NCI-H774 (cell line): Measurements from ENCODE around the gene MRPL10.

Experiments
- DNase-seq: peaks from one replicate; lab custom pipeline; 2025; lab: John Stamatoyannopoulos, UW

The MRPL10 gene

GRCh38 chr17:47812146-47812920, 19.0 kb downstream of the MRPL10 start:
- no peak for DNase-seq

DNA sequence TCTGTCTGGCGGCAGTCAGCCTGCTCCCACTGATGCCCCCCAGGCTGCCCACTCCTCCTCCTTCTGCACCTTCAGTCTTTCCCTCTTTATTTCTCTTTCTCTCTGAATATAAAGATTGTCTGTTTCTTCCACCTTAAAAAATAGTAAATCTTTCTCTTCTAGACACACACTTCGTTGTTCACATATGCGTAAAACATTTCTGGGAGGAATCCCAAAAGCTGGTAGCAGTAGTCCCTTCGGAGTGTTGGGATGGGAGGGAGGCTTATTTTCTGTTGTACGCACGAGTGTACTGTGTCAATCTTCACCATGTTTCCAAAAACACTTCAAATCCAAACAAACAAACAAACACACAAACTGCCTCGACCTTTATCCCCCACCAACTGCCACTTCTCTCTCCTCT, 19.6 kb downstream of the MRPL10 start:
- no peak for DNase-seq

DNA sequence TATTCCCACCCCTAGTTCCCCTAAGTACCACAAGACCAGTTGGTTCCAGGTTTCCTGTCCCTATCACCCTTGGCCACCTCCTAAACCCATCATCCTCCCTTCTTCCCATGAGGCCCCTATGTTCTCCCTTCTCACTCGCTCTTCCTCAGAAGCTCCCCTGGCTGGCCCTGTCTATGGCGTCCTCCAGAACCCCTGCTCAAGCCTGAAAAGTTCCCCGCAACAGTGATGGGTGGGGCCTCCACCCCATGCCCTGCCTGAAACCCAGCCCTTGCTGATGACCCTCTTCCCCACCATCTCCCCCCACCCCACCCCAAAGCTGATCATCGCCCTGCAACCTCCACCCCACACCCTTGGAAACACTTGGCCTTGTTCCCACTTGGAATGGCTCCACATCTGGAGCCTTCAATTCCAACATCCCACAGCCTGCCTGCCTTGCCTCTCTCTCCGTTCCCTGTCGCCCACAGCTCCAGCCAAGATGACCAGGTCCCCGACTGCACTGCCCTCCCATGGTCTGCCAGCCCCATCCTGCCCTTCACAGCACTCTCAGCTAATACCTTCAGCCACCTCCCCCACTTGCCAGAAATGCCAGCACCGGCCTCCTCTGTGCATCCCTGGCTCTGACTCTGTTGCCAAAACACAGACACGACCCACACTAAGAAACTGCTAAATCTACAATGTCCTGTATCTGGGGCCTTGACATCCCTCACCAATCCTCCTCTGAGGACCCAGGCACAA, 20.3 kb downstream of the MRPL10 start:
- DNase-seq, result no peak

DNA sequence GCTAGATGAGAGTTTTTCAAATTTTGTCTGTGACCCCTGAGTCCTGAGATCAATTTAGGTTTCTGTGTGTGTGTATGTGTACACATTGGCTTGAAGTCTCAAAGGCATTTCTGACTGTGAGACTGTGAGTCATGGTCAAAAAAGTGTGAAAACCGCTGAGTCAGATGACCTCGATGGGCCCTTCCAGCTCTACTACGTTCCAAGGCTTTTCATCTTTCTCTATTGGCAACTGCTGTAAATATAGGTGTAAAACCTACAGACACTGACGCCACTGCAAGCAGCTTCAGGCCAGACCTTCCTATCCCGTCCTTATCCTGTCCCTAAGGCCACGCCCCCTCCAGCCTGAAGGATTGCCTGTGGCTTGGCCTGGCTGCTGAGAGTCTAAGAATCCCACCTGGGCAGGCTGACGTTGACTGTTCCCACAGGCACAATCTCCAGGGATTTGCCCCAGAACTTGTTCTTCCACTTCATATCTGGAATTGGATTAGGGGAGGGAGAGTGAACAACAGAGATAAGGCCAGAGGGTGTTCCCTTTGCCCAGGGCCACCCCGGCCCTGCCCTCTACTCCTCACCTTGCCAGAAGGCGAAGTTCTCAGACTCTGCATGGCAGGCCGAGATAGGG, 21.0 kb downstream of the MRPL10 start:
- no peak for DNase-seq

DNA sequence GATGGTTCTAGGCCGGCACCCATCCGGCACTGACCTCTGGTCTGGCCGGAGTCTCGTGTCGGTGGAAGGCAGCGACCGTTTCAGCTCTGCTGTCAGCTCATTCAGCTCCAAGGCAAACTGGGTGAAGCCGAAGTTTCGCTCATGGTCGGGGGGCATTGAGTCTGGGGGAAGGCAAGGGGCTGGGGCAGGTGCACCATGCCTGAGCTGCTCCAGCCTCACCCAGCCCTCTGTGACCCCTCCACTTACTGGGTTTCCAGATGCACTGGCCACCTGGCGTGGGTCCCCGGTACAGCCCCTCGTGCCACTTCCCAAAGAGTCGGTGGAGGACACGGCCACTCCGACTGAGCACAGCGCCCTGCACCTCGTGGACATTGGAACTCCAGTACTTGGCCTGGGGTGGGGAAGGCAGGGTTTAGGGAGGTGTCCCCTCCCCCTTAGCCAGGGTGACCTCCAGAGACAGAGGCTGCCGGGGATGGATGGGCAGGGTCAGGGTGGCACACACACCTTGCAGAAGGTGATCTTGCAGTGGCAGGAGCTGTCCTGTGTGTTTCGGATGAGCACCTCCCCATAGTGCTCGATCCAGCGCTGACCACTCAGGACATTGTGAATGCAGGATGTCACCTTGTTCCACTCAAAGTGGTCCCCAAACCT, 22.4 kb downstream of the MRPL10 start:
- no peak for DNase-seq

DNA sequence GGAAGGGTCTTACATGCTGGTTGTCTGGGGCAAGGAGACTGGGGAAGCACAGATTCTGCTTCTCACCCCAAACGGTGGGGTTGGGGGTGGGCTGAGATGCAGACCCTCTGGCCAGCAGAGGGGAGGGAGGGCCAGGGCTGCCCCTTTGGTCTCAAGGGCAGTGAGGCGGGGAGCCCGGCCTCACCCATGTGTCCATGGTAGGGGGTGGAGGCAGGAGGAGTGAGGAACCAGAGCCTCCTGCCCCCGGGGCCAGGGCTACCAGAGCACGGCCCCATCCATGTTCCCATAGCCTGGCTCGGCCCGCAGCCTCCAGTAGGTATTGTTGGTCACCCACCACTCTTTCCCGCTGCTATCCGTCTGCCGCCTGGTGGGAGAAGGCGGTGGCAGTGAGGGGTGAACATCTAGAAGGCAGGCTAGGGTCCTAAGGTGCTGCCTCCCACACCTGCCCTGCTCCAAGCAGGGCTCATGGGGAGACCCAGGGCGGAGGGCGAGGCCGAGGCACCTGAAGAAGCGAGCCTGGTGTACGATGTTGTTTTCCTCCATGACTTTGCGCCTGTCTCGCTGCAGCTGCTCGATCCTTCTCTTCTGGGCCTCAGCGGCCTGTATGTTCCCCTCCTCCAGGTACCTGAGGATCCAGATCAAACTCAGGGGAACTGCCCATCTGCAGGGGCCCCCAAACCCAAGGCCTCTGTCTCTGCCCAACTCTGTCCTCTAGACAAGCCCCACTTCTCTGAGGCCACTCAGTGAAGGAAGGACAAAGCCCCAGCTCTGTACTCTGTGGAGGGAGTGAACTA, 23.1 kb downstream of the MRPL10 start:
- no peak for DNase-seq

GRCh38 chr17:47807421-47807820, 23.9 kb downstream of the MRPL10 start:
- no peak for DNase-seq

- no peak for DNase-seq
Observed at GRCh38 chr17:47806913-47807255, 24.5 kb downstream of the MRPL10 start.

- DNase-seq, result no peak
Observed at GRCh38 chr17:47806026-47806912, 25.1 kb downstream of the MRPL10 start.

DNA sequence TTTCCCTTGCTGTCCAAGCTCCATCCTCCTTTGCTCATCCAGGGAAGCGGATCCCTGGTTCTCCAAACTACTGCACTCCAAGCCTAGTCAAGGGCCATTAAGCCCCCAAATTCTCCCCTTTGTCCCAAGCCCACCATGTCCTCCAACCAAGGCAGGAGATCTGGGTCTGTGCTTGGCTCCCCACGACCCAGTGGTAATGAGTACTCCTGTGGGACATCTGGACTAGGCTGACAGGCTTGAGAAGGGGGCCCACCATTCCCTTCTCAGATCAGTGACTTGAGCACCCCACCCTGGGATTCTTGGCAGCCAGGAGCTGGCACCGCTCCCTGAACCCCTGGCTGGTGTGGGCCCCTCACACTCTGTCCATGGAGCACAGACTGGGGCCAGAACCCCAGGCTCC, 26.9 kb downstream of the MRPL10 start:
- DNase-seq, result no peak

DNA sequence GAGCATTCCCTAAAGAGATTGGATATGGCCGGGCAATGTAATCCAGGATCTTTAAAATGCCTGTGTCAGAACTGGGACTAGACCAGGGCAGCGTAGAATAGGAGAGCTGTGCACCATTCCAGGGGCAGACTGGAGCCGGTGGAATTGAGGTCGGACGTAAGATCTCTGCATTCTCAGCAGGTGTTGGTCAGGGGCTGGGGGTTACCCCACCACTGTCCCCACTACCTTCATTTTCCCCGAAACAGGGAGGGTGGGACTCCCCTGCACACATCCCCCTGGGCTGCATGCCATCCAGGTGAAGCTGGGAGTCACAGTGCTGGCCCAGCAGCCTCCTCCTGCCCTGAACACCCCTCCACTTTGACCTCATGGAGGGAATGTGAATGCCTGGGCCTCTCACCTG, 27.6 kb downstream of the MRPL10 start:
- DNase-seq, result no peak

DNA sequence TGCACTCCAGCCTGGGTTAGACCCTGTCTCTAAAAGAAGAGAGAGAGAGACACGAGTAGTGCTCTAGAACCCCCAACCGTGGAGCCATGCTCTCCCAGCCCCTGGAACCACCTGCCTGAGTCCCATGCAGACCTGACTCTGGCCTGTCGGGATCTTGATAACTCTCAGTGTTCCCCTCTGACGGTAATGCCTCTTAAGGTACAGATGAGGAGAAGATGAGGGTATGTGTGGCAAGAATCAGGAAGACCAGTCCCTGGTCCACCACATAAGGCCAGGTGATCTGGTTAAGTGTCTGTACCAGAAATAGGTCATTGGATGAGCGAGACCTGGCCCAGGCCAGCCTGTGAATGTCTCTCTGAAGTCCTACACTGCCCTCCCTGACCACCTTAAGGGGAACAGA, 28.1 kb downstream of the MRPL10 start:
- no peak for DNase-seq

- peak; percentile 63 for DNase-seq
Observed at GRCh38 chr17:47802341-47803022, 28.9 kb downstream of the MRPL10 start.

GRCh38 chr17:47801906-47802305, 29.4 kb downstream of the MRPL10 start:
- DNase-seq, result no peak

DNA sequence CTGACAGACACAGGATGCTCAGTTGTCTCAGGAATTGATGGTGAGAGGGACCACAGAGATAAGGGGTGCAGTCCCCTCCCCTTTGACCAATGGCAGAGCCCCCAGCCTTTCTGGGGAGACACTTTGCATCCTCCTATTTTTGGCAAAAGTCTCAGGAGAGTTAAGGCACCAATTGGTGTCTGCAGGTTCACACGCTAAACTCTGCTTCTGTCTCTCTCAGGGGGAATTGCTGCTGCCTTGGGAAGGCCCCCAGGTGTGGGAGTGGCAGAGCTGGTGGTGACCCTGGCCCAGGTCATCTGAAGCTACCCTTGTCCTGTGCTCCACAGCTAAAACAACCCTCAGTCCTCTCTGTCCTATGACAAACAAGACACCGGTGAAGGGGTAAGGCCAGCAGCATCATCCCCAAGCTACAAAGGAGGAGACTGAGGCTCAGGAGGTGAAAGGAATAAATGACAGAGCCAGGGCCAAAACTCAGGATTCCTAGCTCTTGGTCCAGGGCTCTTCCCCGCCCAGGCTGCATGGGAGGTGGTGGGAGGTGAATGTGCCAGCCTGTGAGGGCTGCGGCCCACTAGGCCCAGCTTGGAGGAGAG, 30.1 kb downstream of the MRPL10 start:
- no peak for DNase-seq

- no peak for DNase-seq
Observed at GRCh38 chr17:47800686-47801085, 30.7 kb downstream of the MRPL10 start.

GRCh38 chr17:47797797-47798196, 33.5 kb downstream of the MRPL10 start:
- DNase-seq, result no peak

- DNase-seq, result no peak
Observed at GRCh38 chr17:47792979-47793378, 38.4 kb downstream of the MRPL10 start.

DNA sequence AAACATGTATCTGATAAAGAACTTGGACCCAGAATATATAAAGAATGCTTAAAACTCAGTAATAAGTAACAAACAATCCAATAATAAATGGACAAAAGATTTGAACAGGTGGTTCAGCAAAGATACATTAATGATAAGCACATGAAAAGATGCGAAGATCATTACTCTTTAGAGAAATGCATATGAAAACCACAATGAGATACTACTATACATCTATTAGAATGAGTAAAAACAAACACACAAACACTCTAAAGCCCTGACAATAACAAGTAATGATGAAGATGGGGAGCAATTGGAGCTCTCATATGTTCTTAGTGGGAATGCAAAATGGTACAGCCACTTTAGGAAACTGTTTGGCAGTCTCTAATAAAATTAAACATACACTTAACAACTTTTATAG, 38.9 kb downstream of the MRPL10 start:
- no peak for DNase-seq

GRCh38 chr17:47791025-47791424, 40.3 kb downstream of the MRPL10 start:
- no peak for DNase-seq
